Vagina (tissue), 2 donors: ENCODE data around the gene PCDHGA3.

Source experiments
- CTCF ChIP-seq, 3 experiments: fragments of 450-650 bp in 2 of 3; fragments of 200-600 bp in 1 of 3; sonication (generic) in 1 of 3; IDR thresholded peaks; one replicate each; pipeline ENCODE4 v1.5.1; 2017 to 2019; ENCODE audit warnings: antibody characterized with exemption in 3 of 3, mild to moderate bottlenecking in 2 of 3, moderate library complexity in 2 of 3
- POLR2AphosphoS5 ChIP-seq, 2 donors: sonication (generic); formaldehyde crosslinking; IDR thresholded peaks; one replicate each; pipeline ENCODE4 v1.9.0; 2017; ENCODE audit warnings: antibody characterized with exemption in 2 of 2, mild to moderate bottlenecking in 2 of 2, low read depth in 1 of 2; ENCODE audit not compliant: insufficient read depth in 1 of 2

- TF ChIP-seq CTCF (IDR thresholded peaks at IDR 0.05) (no peak), POLR2AphosphoS5 (IDR thresholded peaks at IDR 0.05; ENCODE audit: insufficient read depth in 1 of 2, low read depth in 1 of 2) (no peak)
Observed at GRCh38 chr5:141322261-141322660, 21.4 kb upstream of the PCDHGA3 start.
